ENCODE measurements around the gene PTH2. TPM values are rescaled to one million over a fixed set of nuclear protein-coding genes. Genes with fewer than 3 reads are reported as not detected.
A peak's percentile ranks its signal among the peaks of the same experiment; 100 is the strongest.

PTH2 gene
- total RNA-seq, 2 experiments from 2014 or later = not detected

DNA sequence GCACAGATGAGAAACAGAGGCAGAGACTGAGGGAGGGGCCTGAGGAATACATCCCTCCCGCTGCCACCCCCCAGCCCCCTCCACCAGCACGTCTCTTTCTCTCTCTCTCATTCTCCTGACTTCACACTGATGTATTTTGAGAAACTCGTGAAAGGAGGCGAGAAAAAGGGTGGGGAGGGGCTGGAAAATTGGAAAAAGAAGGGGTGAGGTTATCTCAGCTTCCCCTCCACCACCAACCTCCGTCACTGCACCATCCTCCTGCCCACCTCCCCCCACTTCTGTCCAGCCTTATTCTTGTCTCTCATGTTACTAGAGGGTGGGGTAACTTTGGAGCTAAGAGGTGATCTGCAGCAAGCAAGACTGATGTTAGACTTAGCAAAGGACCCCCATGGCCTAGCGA, 16.6 kb upstream of the PTH2 start:
- no peak for DNase-seq
- ChIA-PET CTCF (interaction anchor here (1.1 to 1.4 kb wide), 3 partner anchors 18 to 48 kb away, joined by 3 read pairs; no protein-coding TSS in a partner anchor), POLR2A (interaction anchor here (0.6 to 1.0 kb wide), 2 partner anchors 17 to 48 kb away, joined by 3 to 4 read pairs; no protein-coding TSS in a partner anchor)
- no peaks in the 10 kb centered on the region for H3K36me3 Mint-ChIP-seq
- H3K9me3 Mint-ChIP-seq = no peaks in the 10 kb centered on the region
- peaks cover 72% of the 10 kb centered on the region for H3K27me3 Mint-ChIP-seq
- H3K4me1 Mint-ChIP-seq (ENCODE audit: low read depth) = peaks cover 29% of the 10 kb centered on the region
- intact Hi-C loops (cut with micrococcal nuclease) = no loop called here
- H3K4me3 Mint-ChIP-seq = no peak overlapping the region
- no peak overlapping the region for H3K27ac Mint-ChIP-seq

DNA sequence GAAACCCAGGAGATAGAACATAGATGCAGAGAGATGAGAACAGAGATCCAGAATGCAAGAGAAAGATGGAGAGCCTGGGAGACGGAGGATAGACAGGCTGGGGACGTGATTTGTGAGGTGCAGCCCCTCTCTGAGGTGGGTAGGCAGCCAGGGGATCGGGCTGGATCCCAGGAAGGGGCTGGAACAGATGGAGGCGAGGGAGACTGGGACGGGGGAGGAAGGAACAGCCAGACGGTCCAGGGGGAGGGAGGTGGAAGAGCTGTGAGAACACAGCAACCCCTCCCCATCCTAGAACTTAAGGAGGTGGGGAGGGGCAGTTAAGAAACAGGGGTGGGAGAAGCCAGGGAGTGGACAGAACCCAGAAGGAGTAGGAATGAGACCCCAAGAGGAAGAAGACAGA, 15.0 kb upstream of the PTH2 start:
- peaks cover 26% of the 10 kb centered on the region for H3K4me1 Mint-ChIP-seq (ENCODE audit: low read depth)
- H3K4me3 Mint-ChIP-seq = no peak overlapping the region
- H3K27me3 Mint-ChIP-seq = peaks cover 82% of the 10 kb centered on the region
- no peaks in the 10 kb centered on the region for H3K36me3 Mint-ChIP-seq
- CTCF ChIA-PET = no interaction called here
- H3K27ac Mint-ChIP-seq = no peak overlapping the region
- POLR2A ChIA-PET = no interaction called here
- no peaks in the 10 kb centered on the region for H3K9me3 Mint-ChIP-seq
- intact Hi-C loops (cut with micrococcal nuclease) = no loop called here
- no peak for DNase-seq

- Mint-ChIP-seq H3K36me3 (no peaks in the 10 kb centered on the region), H3K4me1 (ENCODE audit: low read depth) (peaks cover 27% of the 10 kb centered on the region), H3K9me3 (no peaks in the 10 kb centered on the region), H3K4me3 (no peak overlapping the region), H3K27ac (no peak overlapping the region), H3K27me3 (peaks cover 86% of the 10 kb centered on the region)
- ChIA-PET POLR2A (no interaction called here), CTCF (interaction anchor here (1.2 kb wide), 1 partner anchor 33 kb away, joined by 5 read pairs; no protein-coding TSS in a partner anchor)
- intact Hi-C loops (cut with micrococcal nuclease) = no loop called here
- no peak for DNase-seq
These were observed 14.0 kb upstream of the PTH2 start for GRCh38 chr19:49437231-49437630.

- CTCF ChIA-PET = interaction anchor here (0.6 to 1.7 kb wide), 6 partner anchors 14 to 170 kb away, joined by 3 to 7 read pairs (median 4); partner anchors contain the start of gene PTH2
- peak; percentile 80 for DNase-seq
- no peak overlapping the region for H3K4me3 Mint-ChIP-seq
- H3K27me3 Mint-ChIP-seq = peaks cover 83% of the 10 kb centered on the region
- no peak overlapping the region for H3K27ac Mint-ChIP-seq
- H3K9me3 Mint-ChIP-seq = no peaks in the 10 kb centered on the region
- POLR2A ChIA-PET = no interaction called here
- peaks cover 23% of the 10 kb centered on the region for H3K4me1 Mint-ChIP-seq (ENCODE audit: low read depth)
- intact Hi-C loops (cut with micrococcal nuclease) = no loop called here
- H3K36me3 Mint-ChIP-seq = no peaks in the 10 kb centered on the region
These were observed 13.3 kb upstream of the PTH2 start for GRCh38 chr19:49436381-49437017.

GRCh38 chr19:49435670-49436069, 12.4 kb upstream of the PTH2 start:
- Mint-ChIP-seq H3K4me3 (no peak overlapping the region), H3K36me3 (no peaks in the 10 kb centered on the region), H3K27me3 (peaks cover 84% of the 10 kb centered on the region), H3K9me3 (no peaks in the 10 kb centered on the region), H3K4me1 (ENCODE audit: low read depth) (peaks cover 19% of the 10 kb centered on the region), H3K27ac (no peak overlapping the region)
- DNase-seq = no peak
- intact Hi-C loops (cut with micrococcal nuclease) = no loop called here
- POLR2A ChIA-PET = interaction anchor here (0.5 kb wide), 1 partner anchor 325 kb away, joined by 3 read pairs; no protein-coding TSS in a partner anchor
- CTCF ChIA-PET = interaction anchor here (1.3 to 1.7 kb wide), 3 partner anchors 13 to 136 kb away, joined by 4 to 7 read pairs (median 5); partner anchors contain the start of gene PTH2

DNA sequence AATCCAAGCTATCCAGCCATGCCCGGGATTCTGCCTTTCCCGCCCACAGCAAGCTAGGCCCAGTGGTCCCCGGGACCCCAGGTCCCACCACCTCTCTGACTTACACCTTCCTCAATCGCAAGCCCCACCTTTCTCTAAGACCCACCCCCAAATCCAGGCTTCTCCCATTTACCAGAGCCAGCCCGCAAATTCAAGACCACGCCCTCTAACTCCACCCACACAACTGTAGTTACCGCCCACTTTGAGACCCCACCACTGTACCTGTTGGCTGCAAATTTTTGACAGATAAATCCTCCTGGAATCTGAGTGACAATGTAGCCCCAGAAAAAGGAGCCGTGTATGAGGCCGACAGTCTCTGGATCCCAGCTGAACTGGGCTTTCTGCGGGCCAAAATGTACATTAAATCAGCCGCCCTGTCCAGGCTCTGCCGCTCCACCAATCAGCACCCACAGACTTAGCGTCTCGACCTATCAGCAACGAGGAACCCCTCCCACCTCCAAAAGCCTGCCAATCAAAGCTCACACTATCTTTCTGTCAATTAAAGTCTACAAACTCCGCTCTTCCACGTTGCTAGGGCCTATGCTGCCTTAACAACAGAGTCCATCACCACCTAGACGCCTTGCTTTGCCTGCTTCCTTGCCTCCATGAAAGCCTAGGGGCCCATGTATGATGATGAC, 11.8 kb upstream of the PTH2 start:
- Mint-ChIP-seq H3K4me3 (no peak overlapping the region), H3K27ac (no peak overlapping the region), H3K36me3 (no peaks in the 10 kb centered on the region), H3K4me1 (ENCODE audit: low read depth) (peaks cover 19% of the 10 kb centered on the region), H3K9me3 (no peaks in the 10 kb centered on the region), H3K27me3 (peaks cover 84% of the 10 kb centered on the region)
- CTCF ChIA-PET = interaction anchor here (1.1 to 1.7 kb wide), 3 partner anchors 16 to 135 kb away, joined by 4 to 7 read pairs (median 5); no protein-coding TSS in a partner anchor
- POLR2A ChIA-PET = interaction anchor here (0.5 kb wide), 1 partner anchor 324 kb away, joined by 3 read pairs; no protein-coding TSS in a partner anchor
- no peak for DNase-seq
- intact Hi-C loops (cut with micrococcal nuclease) = no loop called here

- H3K4me1 Mint-ChIP-seq (ENCODE audit: low read depth) = peaks cover 22% of the 10 kb centered on the region
- DNase-seq = no peak
- ChIA-PET CTCF (interaction anchor here (1.1 kb wide), 1 partner anchor 14 kb away, joined by 5 read pairs; no protein-coding TSS in a partner anchor), POLR2A (interaction anchor here (1.0 kb wide), 1 partner anchor 9 kb away, joined by 4 read pairs; the partner anchor contains the start of gene GFY)
- no peak overlapping the region for H3K4me3 Mint-ChIP-seq
- intact Hi-C loops (cut with micrococcal nuclease) = no loop called here
- peak overlapping the region; percentile 56 for H3K27ac Mint-ChIP-seq
- no peaks in the 10 kb centered on the region for H3K9me3 Mint-ChIP-seq
- no peaks in the 10 kb centered on the region for H3K36me3 Mint-ChIP-seq
- peaks cover 82% of the 10 kb centered on the region for H3K27me3 Mint-ChIP-seq
These were observed 10.1 kb upstream of the PTH2 start for GRCh38 chr19:49433240-49433901.

- H3K4me3 Mint-ChIP-seq = no peak overlapping the region
- peaks cover 30% of the 10 kb centered on the region for H3K4me1 Mint-ChIP-seq (ENCODE audit: low read depth)
- no peaks in the 10 kb centered on the region for H3K9me3 Mint-ChIP-seq
- H3K27me3 Mint-ChIP-seq = peaks cover 79% of the 10 kb centered on the region
- intact Hi-C loops (cut with micrococcal nuclease) = no loop called here
- no peaks in the 10 kb centered on the region for H3K36me3 Mint-ChIP-seq
- ChIA-PET CTCF (no interaction called here), POLR2A (no interaction called here)
- H3K27ac Mint-ChIP-seq = no peak overlapping the region
- DNase-seq = peak; percentile 57
These were observed 9.2 kb upstream of the PTH2 start for GRCh38 chr19:49432141-49433073.

- POLR2A ChIA-PET = no interaction called here
- CTCF ChIA-PET = interaction anchor here (0.6 to 1.2 kb wide), 2 partner anchors 10 to 65 kb away, joined by 3 read pairs; no protein-coding TSS in a partner anchor
- H3K4me1 Mint-ChIP-seq (ENCODE audit: low read depth) = peaks cover 36% of the 10 kb centered on the region
These were observed 8.1 kb upstream of the PTH2 start for GRCh38 chr19:49431330-49431749.

DNA sequence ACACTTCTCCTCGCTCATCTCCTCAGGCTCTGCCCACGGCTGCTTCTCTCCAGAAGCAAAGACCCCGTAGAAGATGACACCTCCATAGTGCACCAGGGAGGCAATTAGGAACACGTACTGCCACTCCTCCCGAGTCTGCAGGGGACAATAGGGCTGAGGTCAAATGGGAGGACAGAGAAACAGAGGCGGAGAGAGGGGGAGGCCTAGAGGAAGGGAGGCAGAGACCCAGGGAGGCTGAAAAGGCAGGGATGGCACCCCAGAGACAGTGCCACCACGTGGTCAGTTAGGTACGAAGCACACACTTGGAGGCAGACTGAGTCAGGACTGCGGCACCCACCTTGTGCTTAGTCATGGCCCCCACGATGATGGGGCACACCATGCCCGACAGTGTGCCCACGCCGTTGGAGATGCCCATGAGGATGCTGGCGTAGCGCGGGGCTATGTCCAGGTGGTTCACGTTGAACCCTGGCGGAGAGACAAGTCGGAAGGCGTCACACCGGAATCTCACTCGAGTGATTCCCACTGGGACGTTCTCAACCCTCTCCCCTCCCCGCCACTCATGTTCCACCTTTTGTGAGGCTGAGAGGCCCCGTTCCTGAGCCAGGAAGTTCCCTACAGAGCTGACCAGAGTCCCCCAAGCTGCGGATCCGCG, 7.6 kb upstream of the PTH2 start:
- no peak overlapping the region for H3K4me3 Mint-ChIP-seq
- peak; percentile 52 for DNase-seq
- H3K27ac Mint-ChIP-seq = no peak overlapping the region
- POLR2A ChIA-PET = no interaction called here
- H3K9me3 Mint-ChIP-seq = no peaks in the 10 kb centered on the region
- no peaks in the 10 kb centered on the region for H3K36me3 Mint-ChIP-seq
- intact Hi-C loops (cut with micrococcal nuclease) = loop anchor here (1.0 kb wide), 1 partner anchor 39 kb away; no protein-coding TSS in a partner anchor
- CTCF ChIA-PET = interaction anchor here (0.6 to 3.3 kb wide), 4 partner anchors 10 to 64 kb away, joined by 3 to 17 read pairs (median 4); partner anchors contain the start of gene SLC17A7
- H3K4me1 Mint-ChIP-seq (ENCODE audit: low read depth) = peaks cover 33% of the 10 kb centered on the region
- peaks cover 80% of the 10 kb centered on the region for H3K27me3 Mint-ChIP-seq

More at GRCh38 chr19:49431330-49431749, 8.1 kb upstream of the PTH2 start:
- intact Hi-C loops (cut with micrococcal nuclease) = no loop called here
- Mint-ChIP-seq H3K27ac (no peak overlapping the region), H3K27me3 (peaks cover 80% of the 10 kb centered on the region), H3K36me3 (no peaks in the 10 kb centered on the region), H3K4me3 (no peak overlapping the region), H3K9me3 (no peaks in the 10 kb centered on the region)
- peak; percentile 38 for DNase-seq
